ENCODE measurements around the gene SNX2. TPM values are rescaled to one million over a fixed set of nuclear protein-coding genes. Genes with fewer than 3 reads are reported as not detected.

SNX2 gene
- total RNA-seq, 4 donors from 2014 or later: 35.5 to 44.8 (median 41.6) TPM

DNA sequence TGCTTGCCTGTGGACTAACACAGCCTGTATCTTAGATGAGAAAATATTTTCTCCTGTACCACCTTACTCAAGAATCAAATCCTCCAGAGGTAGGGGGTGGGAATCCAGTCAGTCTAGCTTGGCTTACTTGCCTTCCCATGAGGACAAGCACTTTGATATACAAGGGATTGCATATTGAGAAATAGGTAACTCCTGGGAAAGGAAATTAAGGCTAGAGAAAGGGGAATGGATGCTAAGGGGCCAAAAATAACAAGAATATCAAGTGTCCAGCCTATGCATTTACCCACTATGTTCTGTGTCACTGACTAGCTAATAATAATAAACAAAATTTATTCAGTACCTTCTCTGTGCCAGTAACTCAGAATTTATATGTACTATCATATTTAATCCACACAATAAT is 21.4 kb upstream of the SNX2 start:
- intact Hi-C loops (cut with DNase I; ENCODE audit: low total_unique reads): no loop called here
- DNase-seq (ENCODE audit: low spot score in 2 of 2): no peak
- no peak overlapping the region for H3K4me3 ChIP-seq (ENCODE audit: low read depth, poor library complexity, severe bottlenecking)
- TF ChIP-seq, protein P1, sequence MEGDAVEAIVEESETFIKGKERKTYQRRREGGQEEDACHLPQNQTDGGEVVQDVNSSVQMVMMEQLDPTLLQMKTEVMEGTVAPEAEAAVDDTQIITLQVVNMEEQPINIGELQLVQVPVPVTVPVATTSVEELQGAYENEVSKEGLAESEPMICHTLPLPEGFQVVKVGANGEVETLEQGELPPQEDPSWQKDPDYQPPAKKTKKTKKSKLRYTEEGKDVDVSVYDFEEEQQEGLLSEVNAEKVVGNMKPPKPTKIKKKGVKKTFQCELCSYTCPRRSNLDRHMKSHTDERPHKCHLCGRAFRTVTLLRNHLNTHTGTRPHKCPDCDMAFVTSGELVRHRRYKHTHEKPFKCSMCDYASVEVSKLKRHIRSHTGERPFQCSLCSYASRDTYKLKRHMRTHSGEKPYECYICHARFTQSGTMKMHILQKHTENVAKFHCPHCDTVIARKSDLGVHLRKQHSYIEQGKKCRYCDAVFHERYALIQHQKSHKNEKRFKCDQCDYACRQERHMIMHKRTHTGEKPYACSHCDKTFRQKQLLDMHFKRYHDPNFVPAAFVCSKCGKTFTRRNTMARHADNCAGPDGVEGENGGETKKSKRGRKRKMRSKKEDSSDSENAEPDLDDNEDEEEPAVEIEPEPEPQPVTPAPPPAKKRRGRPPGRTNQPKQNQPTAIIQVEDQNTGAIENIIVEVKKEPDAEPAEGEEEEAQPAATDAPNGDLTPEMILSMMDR (IDR thresholded peaks at IDR 0.05): no peak
- TF ChIP-seq POLR2A (IDR thresholded peaks at IDR 0.05): no peak

DNA sequence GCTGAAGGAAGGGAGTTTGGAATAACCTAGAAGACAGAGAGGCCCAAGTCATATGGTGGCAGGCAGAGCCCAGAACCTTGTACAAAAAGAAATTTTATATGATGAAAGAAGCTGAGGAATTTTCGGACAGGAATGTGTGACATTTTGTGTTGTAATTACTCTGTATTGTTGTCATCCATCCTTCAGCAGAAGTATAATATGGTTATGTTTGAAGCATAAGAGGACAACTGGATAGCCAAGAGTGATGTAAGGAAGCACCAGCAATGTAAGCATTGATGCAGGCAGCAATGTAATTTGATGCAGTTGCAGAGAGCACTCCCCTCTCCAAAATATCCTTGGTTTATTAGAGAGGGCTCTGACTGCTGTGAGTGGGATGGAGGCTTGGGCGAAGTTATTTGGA is 19.1 kb upstream of the SNX2 start:
- 93 to 95% methylated on average over 2 of the region's 2 CpGs for WGBS, 2 donors
- TF ChIP-seq, protein P1 (IDR thresholded peaks at IDR 0.05): no peak
- no peak for TF ChIP-seq POLR2A (IDR thresholded peaks at IDR 0.05)
- intact Hi-C loops (cut with DNase I; ENCODE audit: low total_unique reads): no loop called here
- no peak overlapping the region for H3K4me3 ChIP-seq (ENCODE audit: low read depth, poor library complexity, severe bottlenecking)
- DNase-seq (ENCODE audit: low spot score in 2 of 2): no peak

DNA sequence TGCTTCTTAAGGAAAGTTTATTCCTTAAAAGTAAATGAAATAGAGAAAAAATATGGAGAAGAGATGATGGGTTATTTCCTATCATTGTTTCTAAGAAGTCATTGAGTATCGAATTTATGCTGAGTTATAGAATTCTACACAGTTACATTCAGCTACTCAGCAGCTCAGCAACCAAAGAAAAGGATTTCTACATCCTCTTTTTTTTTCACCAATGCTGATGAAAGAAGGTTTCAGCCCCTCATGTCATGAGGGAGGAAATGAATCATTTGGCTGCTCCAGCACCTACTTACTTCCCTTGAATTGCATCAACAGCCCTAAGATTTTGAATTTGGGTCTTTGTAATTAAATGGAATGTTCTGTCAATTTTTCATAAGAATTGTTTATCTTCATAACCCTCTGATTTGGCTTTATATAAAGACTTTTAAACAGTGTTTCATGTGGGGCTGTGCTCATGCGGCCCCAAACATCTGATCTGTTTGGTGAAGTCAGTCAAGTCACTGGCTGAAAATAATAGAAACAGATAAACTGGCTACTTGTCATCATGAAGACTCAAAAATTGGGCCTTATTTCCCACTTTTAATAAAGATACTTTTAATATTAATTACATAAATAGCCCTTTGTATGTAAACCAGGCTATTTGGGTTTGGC is 18.5 kb upstream of the SNX2 start:
- H3K4me3 ChIP-seq (ENCODE audit: low read depth, poor library complexity, severe bottlenecking): no peak overlapping the region
- intact Hi-C loops (cut with DNase I; ENCODE audit: low total_unique reads): no loop called here
- WGBS, 2 donors: 74 to 81% methylated on average over 2 of the region's 2 CpGs
- no peak for TF ChIP-seq POLR2A (IDR thresholded peaks at IDR 0.05)
- TF ChIP-seq, protein P1 (IDR thresholded peaks at IDR 0.05): no peak
- DNase-seq (ENCODE audit: low spot score in 2 of 2): no peak

DNA sequence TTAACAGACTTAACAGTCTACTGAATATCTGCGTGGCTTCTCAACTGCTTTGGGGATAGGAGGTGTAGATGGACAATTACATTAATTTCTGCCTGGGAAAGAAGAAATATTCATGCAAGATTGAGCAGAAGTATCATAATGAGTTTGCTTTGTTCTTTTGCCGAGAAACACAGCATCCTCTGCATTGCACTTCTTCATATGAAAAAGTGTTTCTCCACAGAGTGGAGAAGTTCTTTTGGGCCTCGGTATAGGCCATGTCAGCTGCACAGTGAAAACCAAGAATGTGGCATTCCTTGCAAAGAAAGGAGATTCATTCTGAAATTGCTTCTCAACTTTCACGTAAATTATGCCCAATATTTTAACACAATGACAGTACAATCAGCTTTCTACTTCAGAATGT is 17.6 kb upstream of the SNX2 start:
- intact Hi-C loops (cut with DNase I; ENCODE audit: low total_unique reads): no loop called here
- TF ChIP-seq, protein P1 (IDR thresholded peaks at IDR 0.05): no peak
- no peak for TF ChIP-seq POLR2A (IDR thresholded peaks at IDR 0.05)
- DNase-seq (ENCODE audit: low spot score in 2 of 2): no peak
- H3K4me3 ChIP-seq (ENCODE audit: low read depth, poor library complexity, severe bottlenecking): no peak overlapping the region
- 93 to 95% methylated on average over 4 of the region's 4 CpGs for WGBS, 2 donors

DNA sequence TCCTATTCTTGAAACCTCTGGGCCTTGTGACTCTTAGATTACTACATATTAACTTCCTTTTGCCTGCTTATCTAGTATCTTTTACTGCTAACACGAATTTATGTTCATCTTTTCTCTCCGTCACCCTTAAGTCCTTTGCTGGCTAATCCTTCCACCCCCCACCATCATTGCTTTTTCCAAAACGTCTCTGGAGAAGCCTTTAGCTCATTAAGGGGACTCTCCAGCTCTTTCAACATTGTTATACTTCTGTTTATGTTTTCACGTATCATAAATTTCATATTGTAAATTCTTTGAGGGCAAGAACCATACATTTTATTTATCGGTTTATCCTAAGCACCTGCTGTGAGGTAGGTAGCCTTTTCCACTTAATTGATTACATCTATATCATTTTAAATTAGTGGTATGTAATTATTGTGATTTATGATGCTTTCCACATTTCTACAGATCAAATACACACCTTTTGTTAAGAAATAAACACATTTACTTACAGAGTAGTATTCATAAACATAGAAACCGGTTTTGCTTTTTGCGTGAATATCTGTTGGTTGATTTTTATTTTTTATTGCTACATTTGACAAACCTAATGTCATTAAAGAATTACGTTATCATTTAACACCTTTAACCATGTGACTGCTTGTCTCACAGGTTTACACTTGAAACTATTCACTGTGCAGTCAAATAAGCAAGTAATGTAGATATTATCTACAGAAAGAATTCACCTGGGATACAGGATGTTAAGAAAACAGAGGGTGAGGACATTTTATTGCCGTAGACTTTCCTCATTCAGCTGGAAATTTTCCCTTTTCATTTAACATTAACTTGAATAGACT is 15.4 kb upstream of the SNX2 start:
- DNase-seq (ENCODE audit: low spot score in 2 of 2): no peak
- 56 to 59% methylated on average over 9 of the region's 9 CpGs for WGBS, 2 donors
- no peak overlapping the region for H3K4me3 ChIP-seq (ENCODE audit: low read depth, poor library complexity, severe bottlenecking)
- intact Hi-C loops (cut with DNase I; ENCODE audit: low total_unique reads): no loop called here
- no peak for TF ChIP-seq POLR2A (IDR thresholded peaks at IDR 0.05)
- TF ChIP-seq, protein P1 (IDR thresholded peaks at IDR 0.05): no peak
